ENCODE results near the gene CEP41.

Gene CEP41

DNA sequence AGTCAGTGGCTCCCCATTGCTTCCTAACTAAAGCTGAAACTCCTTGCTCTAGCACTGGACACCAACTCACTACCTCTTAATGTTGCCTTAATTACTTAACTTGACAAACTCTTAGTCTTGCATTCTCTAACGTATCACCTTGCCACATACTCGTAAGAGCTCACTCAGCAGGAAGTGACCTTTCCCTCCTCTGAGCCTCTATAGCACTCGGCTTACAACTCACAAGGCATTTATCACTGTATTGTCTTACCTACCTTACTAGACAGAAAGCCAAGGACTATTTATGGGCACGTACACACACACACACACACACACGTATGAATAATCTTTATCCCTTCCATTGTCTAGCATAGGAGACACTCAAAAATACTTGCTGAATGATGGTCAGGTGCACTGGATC, 21.2 kb downstream of the CEP41 start:
- no peak for DNase-seq

GRCh38 chr7:130418306-130418705, 22.5 kb downstream of the CEP41 start:
- no peak for DNase-seq

DNA sequence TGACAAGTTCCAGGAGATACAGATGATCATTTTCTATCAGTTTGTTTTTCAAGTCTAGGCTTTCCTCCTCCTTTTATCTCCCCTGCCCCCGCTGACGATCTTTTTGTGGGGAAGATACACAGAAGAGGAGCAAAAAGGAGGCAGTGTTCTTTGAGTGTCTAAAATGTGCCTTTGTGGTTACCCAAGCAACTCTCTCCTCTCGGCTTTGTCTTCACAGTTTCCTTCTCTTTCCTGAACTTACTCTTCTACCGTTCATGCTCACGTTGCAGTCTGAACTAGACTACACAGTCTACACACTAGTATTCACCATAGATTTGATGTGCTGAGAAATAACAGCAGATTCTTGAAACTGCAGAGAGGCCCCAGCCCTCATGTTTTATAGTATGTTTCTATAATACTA, 23.6 kb downstream of the CEP41 start:
- no peak for DNase-seq

DNA sequence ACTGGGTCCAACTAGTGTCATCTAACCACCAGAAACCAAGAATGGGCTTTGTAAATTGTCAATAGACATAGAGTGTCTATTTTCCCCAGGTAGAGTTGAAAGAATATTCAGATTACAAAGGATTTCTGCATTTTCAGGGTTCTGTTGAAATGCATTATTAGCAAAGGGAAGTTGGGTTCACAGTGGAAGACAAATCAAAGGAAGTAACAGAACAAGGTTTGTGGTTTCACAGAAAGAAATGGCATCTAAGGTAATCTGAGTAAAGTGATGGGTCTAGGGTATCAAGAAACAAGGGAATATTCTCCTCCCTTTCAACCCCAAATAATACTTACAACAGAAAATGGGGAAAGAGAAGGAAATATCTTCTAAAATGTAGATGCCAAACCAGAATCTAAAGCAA, 25.8 kb downstream of the CEP41 start:
- no peak for DNase-seq

DNA sequence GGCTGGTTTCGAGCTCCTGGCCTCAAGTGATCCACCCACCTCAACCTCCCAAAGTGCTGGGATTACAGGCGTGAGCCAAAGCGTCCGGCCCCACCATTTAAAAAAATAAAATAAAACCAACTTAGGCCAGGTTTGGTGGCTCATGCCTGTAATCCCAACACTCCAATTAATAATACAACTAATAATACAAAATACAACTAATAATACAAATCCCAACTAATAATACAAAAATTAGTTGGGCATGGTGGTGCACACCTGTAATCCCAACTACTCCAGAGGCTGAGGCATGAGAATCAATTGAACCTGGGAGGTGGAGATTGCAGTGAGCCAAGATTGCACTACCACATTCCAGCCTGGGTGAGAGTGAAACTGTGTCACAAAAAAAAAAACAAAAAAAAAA, 27.6 kb downstream of the CEP41 start:
- DNase-seq = no peak

DNA sequence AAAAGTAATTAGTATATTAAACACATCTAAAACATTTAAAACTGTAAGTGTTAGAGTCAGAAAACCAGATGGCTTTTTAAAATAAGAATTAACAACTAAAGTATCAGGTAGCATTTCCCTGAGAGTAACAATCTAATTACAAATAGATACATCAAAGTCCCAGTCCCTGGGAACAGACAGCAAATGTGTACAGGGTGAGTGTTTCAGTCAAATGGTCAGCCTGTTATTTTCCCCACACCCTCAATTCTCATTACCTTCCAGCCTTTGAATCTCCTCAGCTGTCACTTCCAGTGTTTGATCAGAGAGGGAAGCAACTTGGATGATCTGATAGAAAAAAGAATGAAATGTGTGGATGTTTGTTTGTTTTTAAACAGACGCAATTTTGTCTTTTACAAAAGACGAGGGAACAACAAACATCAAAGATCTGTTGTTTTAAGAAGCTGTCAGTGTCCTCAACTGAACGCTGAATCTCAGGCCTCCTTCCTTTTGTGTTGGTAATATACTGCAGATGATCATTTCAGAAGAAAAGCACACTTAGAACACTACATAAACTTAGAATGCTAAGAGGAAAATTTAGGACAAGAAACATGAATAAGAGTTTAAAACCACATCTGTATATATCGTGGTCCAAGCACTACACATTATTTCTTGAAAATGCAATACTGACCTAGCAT, 29.8 kb downstream of the CEP41 start:
- DNase-seq = no peak

GRCh38 chr7:130409712-130410072, 31.1 kb downstream of the CEP41 start:
- DNase-seq = no peak

DNA sequence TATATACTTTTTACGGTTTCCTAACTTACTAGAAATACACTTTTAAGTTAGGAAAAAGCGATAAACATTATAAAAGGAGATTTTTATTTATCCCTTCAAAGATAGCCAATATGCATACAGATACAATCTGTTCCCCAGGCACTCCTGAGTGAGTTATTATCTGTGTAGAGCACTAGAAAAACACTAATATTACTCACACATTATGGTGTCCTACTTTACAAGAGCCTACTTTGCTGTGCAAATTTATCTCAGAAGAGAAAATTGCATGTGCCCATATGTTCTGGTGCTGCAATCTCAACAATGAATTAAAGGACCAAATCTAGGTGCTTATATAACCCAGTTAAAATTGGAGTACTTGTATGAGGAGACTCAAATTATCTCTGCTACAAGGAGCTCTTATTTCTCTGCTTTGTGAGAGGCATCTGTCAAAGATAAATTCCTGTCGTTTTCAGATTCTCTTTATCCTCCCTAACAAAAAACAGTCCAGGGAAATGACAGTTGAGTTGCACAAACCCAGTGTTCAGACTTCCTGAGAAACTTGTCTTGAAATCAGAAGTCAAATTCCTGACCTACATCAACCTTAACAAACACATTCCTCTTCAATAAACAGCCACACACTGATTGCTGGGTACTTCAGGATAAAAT, 31.6 kb downstream of the CEP41 start:
- no peak for DNase-seq

GRCh38 chr7:130405003-130405402, 35.8 kb downstream of the CEP41 start:
- DNase-seq = no peak

DNA sequence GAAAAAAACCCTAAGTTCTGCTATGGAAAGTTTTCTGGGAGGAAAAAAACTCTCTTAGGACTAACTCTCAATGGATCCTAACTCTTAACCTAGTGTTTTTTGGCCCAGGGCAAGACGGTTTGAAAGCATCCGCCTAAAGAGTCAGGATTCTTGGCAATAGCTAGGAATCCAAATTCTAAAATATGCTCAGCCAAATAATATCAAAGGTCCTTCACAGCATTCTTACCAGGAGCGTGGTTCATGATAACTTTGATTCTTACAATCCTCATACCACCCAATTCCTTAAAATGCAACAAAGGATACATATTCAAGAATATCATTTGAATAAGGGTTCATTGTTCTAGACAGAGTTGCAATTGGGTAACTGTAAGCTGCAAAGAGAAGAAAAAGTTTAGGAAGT, 39.2 kb downstream of the CEP41 start:
- no peak for DNase-seq

- no peak for DNase-seq
These were observed 39.7 kb downstream of the CEP41 start for GRCh38 chr7:130401101-130401500.

DNA sequence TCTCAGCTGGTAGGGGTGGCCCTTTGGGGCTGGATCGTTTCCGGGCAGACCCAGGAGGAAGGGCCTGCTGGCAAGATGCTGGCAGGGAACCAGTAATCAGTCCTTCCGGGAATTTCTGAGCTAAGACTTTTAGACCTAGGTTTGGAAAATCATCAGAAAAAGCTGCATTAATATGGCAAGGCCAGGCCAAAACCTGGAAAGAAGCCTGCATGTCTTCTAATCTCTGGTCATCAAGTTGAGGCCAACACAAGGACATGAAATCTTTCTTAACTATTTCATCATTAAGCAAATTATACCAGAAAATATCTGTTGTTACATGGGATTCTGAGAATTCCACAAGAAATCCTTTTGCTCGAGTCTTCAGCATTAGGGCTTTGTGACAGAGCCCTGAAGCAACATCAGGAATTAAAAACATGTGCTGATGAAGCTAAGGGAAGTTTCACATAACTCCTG, 40.7 kb downstream of the CEP41 start:
- DNase-seq = no peak

DNA sequence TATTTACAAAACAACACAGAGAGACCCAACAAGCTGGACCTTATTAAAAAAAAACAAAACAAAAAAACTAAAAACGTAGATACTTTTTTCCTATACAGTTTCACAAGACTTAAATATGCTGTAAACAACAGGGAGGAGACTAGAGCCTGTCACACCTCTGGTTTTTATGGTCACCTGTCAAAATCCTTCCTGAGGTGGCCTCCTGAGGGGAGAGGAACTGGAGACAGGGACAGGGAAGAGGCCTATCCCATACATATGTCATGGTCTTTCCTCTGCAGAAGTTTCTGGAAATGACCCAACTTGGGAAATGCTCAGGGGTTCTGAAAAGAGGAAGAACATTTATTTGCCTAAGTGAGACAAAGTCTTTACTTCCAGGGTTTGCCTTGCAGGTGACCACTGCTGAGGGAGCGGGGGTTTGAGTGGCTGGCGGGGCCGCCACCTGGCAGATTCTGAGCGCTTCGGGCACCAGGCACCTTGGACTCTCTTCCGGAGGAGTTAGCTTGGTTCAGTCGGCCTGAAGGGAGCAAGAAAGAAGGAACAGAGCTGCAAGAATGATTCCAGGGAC, 42.2 kb downstream of the CEP41 start:
- DNase-seq = no peak

DNA sequence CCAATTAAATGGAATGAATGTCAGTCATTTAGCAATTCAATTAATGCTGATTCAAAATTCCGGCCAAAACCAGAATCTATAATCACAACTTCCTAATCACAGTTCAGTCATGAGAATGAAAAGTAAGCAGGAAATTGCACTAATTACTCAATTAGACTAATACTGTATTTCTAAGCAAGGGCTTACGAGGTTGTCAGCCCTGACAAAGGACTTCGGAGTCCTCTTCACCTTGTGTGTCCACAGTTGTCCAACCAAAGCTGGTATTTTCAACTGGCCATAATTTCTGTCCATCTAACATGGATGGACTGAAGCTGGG, 43.1 kb downstream of the CEP41 start:
- DNase-seq = no peak

- no peak for DNase-seq
These were observed 43.6 kb downstream of the CEP41 start for GRCh38 chr7:130397051-130397757.

GRCh38 chr7:130396109-130396508, 44.7 kb downstream of the CEP41 start:
- no peak for DNase-seq

DNA sequence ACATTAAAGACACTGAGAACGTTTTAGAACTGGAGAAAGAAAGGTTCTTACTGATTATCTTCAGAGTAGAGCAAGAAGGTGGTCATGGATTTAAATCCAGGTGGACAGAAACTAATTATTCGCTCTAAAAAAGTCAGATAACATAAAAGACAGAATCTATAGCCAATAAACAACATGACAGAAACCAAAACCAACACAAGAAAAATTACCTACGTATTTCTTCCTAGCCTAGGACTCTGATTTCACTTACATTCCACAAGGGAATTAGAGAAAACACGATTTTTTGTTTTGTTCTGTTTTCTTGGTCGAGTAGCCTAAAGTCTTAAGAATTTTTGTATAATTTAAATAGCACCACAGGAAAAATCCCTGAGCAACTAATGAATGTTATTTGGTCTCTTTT, 45.4 kb downstream of the CEP41 start:
- DNase-seq = no peak

DNA sequence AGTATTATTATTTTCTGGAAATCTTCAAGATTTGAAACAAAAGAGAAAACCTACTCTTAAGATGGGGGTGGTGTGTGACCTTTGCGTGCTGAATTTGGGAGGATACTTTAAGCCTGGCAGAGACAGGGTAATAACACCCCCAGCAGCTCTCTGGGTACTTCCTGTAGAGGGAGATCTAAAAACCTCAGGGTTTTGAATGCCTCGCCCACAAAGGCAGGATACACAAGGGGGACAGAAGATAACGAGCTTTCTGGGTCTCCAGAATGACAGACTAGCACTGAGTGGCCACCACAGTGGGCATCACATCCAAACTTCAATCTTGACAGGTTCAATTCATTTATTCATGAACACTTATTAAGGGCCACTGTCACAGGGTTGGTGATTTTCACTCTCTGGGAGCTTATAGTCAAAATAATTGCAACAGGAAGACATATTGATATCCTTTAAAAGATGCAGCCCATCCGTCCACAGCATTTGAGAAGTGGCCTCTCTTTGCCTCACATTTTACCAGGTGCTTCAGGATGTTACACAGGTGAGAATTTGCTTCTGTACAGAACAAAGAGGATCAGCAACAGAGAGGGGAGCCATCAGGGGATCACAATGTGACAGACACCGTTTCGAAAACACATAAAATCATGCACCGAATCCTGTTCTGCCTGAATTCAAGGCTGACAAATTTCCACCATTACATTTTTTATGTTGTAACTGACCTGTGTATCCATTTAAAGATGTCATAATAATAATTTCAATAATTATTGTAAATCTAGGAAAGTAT, 46.2 kb downstream of the CEP41 start:
- DNase-seq = no peak

DNA sequence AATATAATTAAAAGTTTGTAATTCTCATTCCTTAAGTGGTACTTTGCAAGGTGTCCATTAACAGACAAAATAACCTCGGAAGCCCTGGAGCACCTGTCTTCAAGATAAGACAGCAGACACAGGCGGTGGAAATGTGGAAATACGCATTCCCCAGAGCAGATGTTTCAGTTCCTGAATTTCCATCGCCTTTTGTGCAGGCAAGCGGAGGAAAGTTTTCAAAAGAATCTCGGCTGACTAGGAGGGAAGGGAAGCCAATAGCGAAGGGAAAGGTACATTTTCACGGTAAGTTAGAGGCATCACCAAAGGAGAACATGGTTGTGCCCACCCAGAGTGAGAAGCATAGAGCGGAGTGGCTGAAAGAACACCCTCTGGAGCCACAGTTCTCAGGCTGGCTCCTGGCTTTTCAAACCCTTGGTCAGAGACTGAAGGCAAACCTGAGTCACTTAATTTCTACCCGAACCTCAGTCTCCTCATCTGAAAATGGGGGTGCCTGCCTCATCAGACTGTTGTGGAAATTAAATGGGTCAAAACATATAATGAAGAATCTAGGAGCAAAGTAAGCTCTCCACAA, 46.9 kb downstream of the CEP41 start:
- no peak for DNase-seq

- no peak for DNase-seq
These were observed 47.7 kb downstream of the CEP41 start for GRCh38 chr7:130393101-130393561.

DNA sequence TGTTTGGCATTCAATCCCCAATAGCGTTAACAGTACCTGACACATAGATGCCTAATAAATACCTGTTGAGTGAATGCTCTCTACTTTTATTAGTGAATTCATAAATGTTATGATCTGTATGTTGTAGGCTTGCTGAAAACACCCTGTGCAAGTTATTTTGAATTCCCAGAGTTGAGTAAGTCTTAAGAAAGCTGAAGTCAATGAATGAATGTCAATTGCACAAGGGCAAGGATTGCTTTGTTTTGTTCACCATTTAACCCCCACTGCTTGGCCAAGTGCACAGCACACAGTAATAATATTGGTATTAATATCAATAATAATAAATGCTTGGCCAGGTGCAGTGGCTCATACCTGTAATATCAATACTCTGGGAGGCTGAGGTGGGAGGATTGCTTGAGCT, 50.3 kb downstream of the CEP41 start:
- DNase-seq = no peak

All from amygdala (tissue), 56 donors.